ENCODE data around the gene ENPP3.

GRCh38 chr6:131683479-131683878, 46.4 kb downstream of the ENPP3 start:
- TF ChIP-seq CTCF (IDR thresholded peaks at IDR 0.05; ENCODE audit: insufficient read depth, low read length, poor library complexity, severe bottlenecking) (no peak), EZH2phosphoT487 (conservative IDR thresholded peaks at IDR 0.05; ENCODE audit: low read length) (no peak)
